NCI-H82 treated with DMSO at 0.1 percent for 48 hours (cell line): ENCODE results near the gene KNSTRN.

ENCODE experiments used
- DNase-seq: peaks from one replicate; lab custom pipeline; 2025; ENCODE audit not compliant: unreplicated experiment; lab: John Stamatoyannopoulos, UW

The KNSTRN gene

GRCh38 chr15:40365624-40366456, 16.7 kb upstream of the KNSTRN start:
- no peak for DNase-seq

- no peak for DNase-seq
Measured at GRCh38 chr15:40366457-40367370, 15.8 kb upstream of the KNSTRN start.

- no peak for DNase-seq
Measured at GRCh38 chr15:40367371-40367685, 15.2 kb upstream of the KNSTRN start.

GRCh38 chr15:40367686-40368611, 14.6 kb upstream of the KNSTRN start:
- DNase-seq, result peak; percentile 69

GRCh38 chr15:40368719-40369473, 13.6 kb upstream of the KNSTRN start:
- DNase-seq, result no peak

GRCh38 chr15:40369474-40369869, 13.0 kb upstream of the KNSTRN start:
- DNase-seq, result no peak

- DNase-seq, result no peak
Measured at GRCh38 chr15:40369971-40370370, 12.6 kb upstream of the KNSTRN start.

- DNase-seq, result no peak
Measured at GRCh38 chr15:40372981-40373380, 9.5 kb upstream of the KNSTRN start.

GRCh38 chr15:40377606-40378005, 4.9 kb upstream of the KNSTRN start:
- DNase-seq, result no peak

- DNase-seq, result no peak
Measured at GRCh38 chr15:40379374-40379773, 3.1 kb upstream of the KNSTRN start.

- no peak for DNase-seq
Measured at GRCh38 chr15:40379853-40380252, 2.7 kb upstream of the KNSTRN start.

GRCh38 chr15:40380636-40381035, 1.9 kb upstream of the KNSTRN start:
- no peak for DNase-seq

- no peak for DNase-seq
Measured at GRCh38 chr15:40381818-40382529, 547 bp upstream of the KNSTRN start.

- DNase-seq, result no peak
Measured at GRCh38 chr15:40386480-40386879, 4.0 kb downstream of the KNSTRN start.

GRCh38 chr15:40388941-40389823, 6.7 kb downstream of the KNSTRN start:
- DNase-seq, result no peak

GRCh38 chr15:40389824-40390595, 7.5 kb downstream of the KNSTRN start:
- DNase-seq, result no peak

GRCh38 chr15:40392986-40393948, 10.7 kb downstream of the KNSTRN start:
- DNase-seq, result no peak
